Measurements from ENCODE around the gene FN3K.
A peak's percentile ranks its signal among the peaks of the same experiment; 100 is the strongest.
"Not testable (repeated sequence)": the region's sequence is repeated elsewhere in the genome, so short reads cannot be mapped to it uniquely, and the experiment has no call there.

Gene FN3K

DNA sequence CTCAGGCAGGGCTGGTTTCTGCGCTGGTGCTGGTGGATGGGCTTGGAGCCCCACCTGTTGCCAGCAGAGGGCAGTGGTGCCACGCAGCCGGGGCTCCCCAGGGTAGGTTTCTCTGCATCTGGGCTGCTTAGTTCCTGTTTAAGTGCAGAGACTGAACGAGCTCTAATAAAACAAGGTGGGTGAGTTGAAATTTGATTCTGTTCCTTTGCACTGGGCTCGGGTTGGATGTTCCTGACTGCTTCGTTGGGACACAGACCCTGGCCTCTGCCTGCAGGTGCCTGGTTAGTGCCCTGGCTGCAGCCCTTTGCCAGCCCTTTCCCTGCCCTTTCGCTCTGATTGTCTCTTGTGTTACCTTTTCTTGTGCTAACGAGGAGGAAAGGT is 46.5 kb downstream of the FN3K start:
- TF ChIP-seq EZH2phosphoT487 (IDR thresholded peaks at IDR 0.05; ENCODE audit: borderline replicate concordance, low read length) (no peak), CTCF (IDR thresholded peaks at IDR 0.05; ENCODE audit: low read depth, low read length, poor library complexity, severe bottlenecking) (peak; percentile 96)
- peaks cover 30% of the 10 kb centered on the region for H3K36me3 ChIP-seq (ENCODE audit: control insufficient read depth, low read length)
- no peak overlapping the region for H3K4me3 ChIP-seq (ENCODE audit: low read length)
- no peak overlapping the region for H3K4me2 ChIP-seq (ENCODE audit: low read length)
- H3K27ac ChIP-seq (ENCODE audit: low read depth, low read length): no peak overlapping the region
- H3K79me2 ChIP-seq (ENCODE audit: control insufficient read depth, low read length): no peaks in the 10 kb centered on the region
- no peaks in the 10 kb centered on the region for H3K9me3 ChIP-seq (ENCODE audit: control insufficient read depth, insufficient read depth, low read length)
- H3F3A ChIP-seq (ENCODE audit: control insufficient read depth, insufficient read depth): peaks cover 2% of the 10 kb centered on the region; the same call in 1 of the 2 replicates
- no peaks in the 10 kb centered on the region for H4K20me1 ChIP-seq (ENCODE audit: control insufficient read depth, insufficient read depth, low read depth, low read length)
- H3K4me1 ChIP-seq (ENCODE audit: control insufficient read depth, low read length): peaks cover 4% of the 10 kb centered on the region
- H3K27me3 ChIP-seq (ENCODE audit: control insufficient read depth, low read length): no peaks in the 10 kb centered on the region
- H3K9me2 ChIP-seq (replicated peaks; ENCODE audit: control insufficient read depth, low read length): no peaks in the 10 kb centered on the region

GRCh38 chr17:82782657-82783207 is 47.3 kb downstream of the FN3K start:
- Histone ChIP-seq H3K9me2 (replicated peaks; ENCODE audit: control insufficient read depth, low read length) (no peaks in the 10 kb centered on the region), H3K27me3 (ENCODE audit: control insufficient read depth, low read length) (no peaks in the 10 kb centered on the region), H3K79me2 (ENCODE audit: control insufficient read depth, low read length) (no peaks in the 10 kb centered on the region), H3K4me3 (ENCODE audit: low read length) (no peak overlapping the region), H3K27ac (ENCODE audit: low read depth, low read length) (no peak overlapping the region), H3K36me3 (ENCODE audit: control insufficient read depth, low read length) (peaks cover 30% of the 10 kb centered on the region), H3K9me3 (ENCODE audit: control insufficient read depth, insufficient read depth, low read length) (no peaks in the 10 kb centered on the region), H3K4me1 (ENCODE audit: control insufficient read depth, low read length) (peaks cover 4% of the 10 kb centered on the region), H4K20me1 (ENCODE audit: control insufficient read depth, insufficient read depth, low read depth, low read length) (no peaks in the 10 kb centered on the region), H3F3A (ENCODE audit: control insufficient read depth, insufficient read depth) (no peaks in the 10 kb centered on the region), H3K4me2 (ENCODE audit: low read length) (no peak overlapping the region)
- TF ChIP-seq EZH2phosphoT487 (IDR thresholded peaks at IDR 0.05; ENCODE audit: borderline replicate concordance, low read length) (no peak), CTCF (IDR thresholded peaks at IDR 0.05; ENCODE audit: low read depth, low read length, poor library complexity, severe bottlenecking) (no peak)

DNA sequence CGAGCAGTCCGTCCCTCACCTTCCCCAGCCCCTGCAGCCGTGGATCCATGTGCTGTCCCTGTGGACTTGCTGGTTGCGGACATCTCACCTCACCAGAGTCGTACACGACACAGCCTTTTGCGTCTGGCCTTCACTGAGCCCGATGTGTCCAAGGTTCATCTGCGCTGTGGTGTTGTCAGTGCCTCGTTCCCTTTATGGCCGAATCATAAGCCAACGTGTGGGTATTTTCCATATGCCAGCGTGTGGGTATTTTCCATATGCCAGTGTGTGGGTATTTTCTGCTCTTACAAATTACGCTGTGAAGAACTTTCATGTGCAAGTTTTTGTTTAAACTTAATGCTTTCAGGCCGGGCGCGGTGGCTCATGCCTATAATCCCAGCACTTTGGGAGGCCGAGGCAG is 48.1 kb downstream of the FN3K start:
- H3K79me2 ChIP-seq (ENCODE audit: control insufficient read depth, low read length): no peaks in the 10 kb centered on the region

GRCh38 chr17:82785581-82785980 is 50.2 kb downstream of the FN3K start:
- H3K36me3 ChIP-seq (ENCODE audit: control insufficient read depth, low read length): peaks cover 30% of the 10 kb centered on the region
- H3K4me3 ChIP-seq (ENCODE audit: low read length); H3K4me2 ChIP-seq (ENCODE audit: low read length); H3F3A ChIP-seq (ENCODE audit: control insufficient read depth, insufficient read depth); H3K9me2 ChIP-seq (replicated peaks; ENCODE audit: control insufficient read depth, low read length); H3K27ac ChIP-seq (ENCODE audit: low read depth, low read length); H3K9me3 ChIP-seq (ENCODE audit: control insufficient read depth, insufficient read depth, low read length); H4K20me1 ChIP-seq (ENCODE audit: control insufficient read depth, insufficient read depth, low read depth, low read length); H3K27me3 ChIP-seq (ENCODE audit: control insufficient read depth, low read length); H3K4me1 ChIP-seq (ENCODE audit: control insufficient read depth, low read length); H3K79me2 ChIP-seq (ENCODE audit: control insufficient read depth, low read length): not testable (repeated sequence)

More for the DNA sequence above, 48.1 kb downstream of the FN3K start:
- Histone ChIP-seq H3K4me2 (ENCODE audit: low read length) (no peak overlapping the region), H3K27ac (ENCODE audit: low read depth, low read length) (no peak overlapping the region), H3F3A (ENCODE audit: control insufficient read depth, insufficient read depth) (no peaks in the 10 kb centered on the region), H3K36me3 (ENCODE audit: control insufficient read depth, low read length) (peaks cover 30% of the 10 kb centered on the region), H3K9me2 (replicated peaks; ENCODE audit: control insufficient read depth, low read length) (no peaks in the 10 kb centered on the region), H3K9me3 (ENCODE audit: control insufficient read depth, insufficient read depth, low read length) (no peaks in the 10 kb centered on the region), H3K27me3 (ENCODE audit: control insufficient read depth, low read length) (no peaks in the 10 kb centered on the region), H4K20me1 (ENCODE audit: control insufficient read depth, insufficient read depth, low read depth, low read length) (no peaks in the 10 kb centered on the region), H3K4me3 (ENCODE audit: low read length) (no peak overlapping the region), H3K4me1 (ENCODE audit: control insufficient read depth, low read length) (peaks cover 4% of the 10 kb centered on the region)
- TF ChIP-seq CTCF (IDR thresholded peaks at IDR 0.05; ENCODE audit: low read depth, low read length, poor library complexity, severe bottlenecking): no peak
- TF ChIP-seq EZH2phosphoT487 (IDR thresholded peaks at IDR 0.05; ENCODE audit: borderline replicate concordance, low read length): no peak
